GM18498 (cell line): Measurements from ENCODE around the gene CENPP.
"Not testable (repeated sequence)": the region's sequence is repeated elsewhere in the genome, so short reads cannot be mapped to it uniquely, and the experiment has no call there.

Source experiments
- ATAC-seq: cut with Tn5 transposase; IDR thresholded peaks from one replicate; pipeline ENCODE4 v1.9.1; 2021; ENCODE audit warnings: mild to moderate bottlenecking, moderate library complexity; ENCODE audit not compliant: unreplicated experiment

CENPP gene

DNA sequence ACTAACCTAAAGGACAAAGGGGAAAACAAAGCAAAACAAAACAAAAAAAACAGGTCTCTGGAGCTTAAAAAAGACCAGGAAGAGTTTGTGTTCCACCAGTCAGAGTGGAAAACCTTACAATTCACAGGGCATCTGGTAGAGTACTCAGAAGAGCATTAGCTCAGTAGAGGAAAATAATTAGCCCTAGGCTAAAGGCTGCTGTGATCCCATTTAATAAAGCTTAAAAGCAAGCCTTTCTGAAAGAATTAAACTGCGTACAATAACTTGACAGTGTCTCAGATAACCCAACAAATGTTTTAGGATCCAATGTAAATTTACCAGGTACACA is 202.7 kb downstream of the CENPP start:
- no peak for ATAC-seq

DNA sequence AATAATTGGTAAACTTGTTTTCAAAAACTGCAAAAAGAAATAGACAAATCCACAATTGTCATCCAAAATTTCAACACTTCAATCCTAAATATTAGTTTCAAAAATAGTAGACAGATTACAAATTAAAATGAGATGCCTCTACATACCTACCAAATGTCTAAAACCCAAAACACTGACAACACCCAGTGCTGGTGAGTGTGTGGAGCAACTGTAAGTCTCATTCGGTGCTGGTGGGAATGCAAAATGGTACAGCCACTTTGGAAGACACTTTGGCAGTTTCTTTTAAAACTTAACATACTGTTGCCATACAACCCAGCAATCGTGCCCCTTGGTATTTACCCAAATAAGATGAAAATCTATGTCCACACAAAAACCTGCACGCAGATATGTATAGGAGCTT is 203.4 kb downstream of the CENPP start:
- ATAC-seq: no peak

DNA sequence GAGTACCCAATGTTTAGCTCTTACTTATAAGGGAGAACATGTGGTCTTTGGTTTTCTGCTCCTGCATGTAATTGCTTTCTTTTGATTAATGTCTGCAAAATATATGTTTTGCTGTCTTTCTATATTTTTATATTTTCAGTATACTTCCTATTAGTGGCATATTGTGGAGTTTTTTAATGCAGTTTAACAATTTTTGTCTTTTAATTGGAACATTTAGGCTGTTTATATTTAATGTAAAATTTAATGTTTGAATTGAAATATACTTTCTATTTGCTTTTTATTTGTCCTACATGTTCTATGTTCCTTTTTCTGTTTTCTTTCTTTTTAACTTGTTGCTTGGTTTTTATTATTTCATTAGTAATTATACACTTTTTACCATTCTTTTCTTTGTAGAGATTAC is 205.1 kb downstream of the CENPP start:
- no peak for ATAC-seq

DNA sequence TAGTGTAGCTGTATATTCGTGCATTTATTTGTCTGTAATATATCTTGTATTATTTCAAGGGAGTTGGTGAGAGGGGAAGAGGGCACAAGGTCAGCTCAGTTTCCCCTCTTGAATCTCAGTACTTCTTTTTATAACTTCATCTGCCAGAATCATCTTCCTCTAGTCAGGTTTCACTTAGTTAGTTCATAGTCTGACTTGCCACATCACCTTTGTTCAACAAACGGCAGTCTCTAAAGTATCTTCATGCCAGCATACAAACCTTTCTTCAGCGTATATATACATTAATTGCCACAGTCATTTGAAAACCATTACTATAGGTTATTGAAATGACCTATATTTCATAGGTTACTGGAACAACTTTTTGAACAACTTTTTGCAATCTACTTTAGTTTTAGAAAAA is 208.5 kb downstream of the CENPP start:
- ATAC-seq: no peak

DNA sequence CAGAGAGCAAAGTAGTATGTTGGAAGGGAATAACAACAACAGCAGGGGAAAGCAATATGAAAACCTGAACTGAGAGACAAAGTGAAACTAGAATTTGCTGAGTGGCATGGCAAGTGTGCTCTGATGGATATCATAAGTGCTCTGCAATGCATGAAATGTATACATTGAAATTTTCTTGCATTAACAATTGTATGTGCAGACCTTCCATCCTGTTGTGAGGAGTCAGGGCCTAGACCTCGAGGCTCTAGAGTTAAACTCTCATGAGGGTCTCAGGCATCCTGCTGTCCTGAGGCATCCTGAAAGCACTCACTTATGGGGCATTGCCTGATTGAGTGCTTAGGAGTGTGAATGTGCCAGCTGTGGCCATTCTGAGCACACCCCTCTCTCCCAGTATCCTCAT is 208.9 kb downstream of the CENPP start:
- ATAC-seq: peak; percentile 62

DNA sequence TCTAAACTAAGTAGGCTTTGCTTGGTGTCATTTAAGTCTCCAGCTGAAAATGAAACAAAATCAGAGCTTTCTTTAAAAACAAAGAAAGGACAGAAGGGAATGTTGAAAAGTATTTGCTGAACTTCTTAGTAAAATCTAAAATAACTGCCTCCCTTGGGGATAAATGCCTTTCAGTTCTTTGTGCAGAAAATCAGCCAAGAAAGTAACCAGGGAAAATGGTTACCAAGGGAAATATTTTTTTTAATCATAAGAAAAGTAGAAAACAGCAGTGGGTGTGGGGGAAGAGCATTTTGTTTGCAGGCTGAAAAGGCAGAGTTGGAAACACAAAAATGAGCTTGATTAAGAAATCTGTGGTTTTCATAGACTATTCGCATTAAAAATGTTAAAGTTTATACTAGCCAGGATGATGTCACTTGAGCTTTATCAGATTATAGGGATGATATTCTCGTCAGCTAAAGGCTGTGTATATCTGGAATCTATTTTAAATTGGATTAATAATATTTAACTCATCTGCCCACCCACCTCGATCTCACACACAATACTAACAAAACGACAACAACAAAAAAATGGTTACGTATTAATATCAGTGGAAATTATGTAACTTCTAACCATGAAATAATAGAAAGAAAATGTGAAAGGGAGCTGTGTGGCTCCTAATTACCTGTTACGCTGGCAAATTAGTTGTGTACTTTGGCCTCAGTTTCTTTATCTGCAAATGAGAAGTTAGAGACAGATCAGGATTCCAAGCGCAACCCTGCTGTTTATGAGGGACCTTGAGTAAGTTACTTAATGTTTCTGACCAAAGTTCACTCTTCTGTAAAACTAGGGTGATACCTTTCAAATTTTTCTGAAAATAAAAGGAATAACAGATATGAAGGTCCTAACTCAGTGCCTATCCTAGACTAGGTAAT is 210.4 kb downstream of the CENPP start, which contains the start of gene ECM2:
Gene ECM2, minus strand, starts transcription at position 51 of the 911 bp plus-strand sequence. CDS start 13,124 bp downstream, outside the sequence.
- no peak for ATAC-seq

DNA sequence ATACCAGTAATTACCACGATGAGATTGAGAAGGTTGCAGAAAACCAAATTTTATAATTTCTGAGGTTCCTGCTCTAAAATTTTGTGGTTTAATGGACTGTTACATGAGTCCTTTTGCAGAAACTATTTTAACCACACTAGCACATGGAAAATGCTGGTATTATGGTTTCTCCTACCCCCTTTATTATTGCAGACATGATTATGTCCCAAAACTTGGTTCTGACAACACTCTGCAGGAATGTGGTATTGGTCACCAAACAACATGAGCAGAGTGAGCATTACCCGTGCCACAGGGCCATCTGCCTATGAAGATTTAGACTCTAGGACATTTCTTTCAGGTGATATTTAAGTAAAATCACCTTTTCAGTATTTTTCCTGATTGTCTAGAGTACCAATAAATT is 212.8 kb downstream of the CENPP start:
- ATAC-seq: no peak

DNA sequence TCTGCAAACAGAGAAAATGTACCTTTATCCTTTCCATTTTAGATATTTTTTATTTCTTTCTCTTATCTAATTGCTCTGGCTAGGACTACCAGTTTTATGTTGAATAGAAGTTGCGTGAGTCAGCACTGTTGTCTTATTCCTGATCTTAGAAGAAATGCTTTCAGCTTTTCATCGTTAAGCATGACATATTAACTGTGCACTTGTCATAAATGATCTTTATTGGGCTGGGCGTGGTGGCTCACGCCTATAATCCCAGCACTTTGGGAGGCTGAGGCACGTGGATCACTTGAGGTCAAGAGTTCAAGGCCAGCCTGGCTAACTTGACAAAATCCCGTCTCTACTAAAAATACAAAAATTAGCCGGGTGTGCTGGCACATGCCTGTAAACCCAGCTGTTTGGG is 218.2 kb downstream of the CENPP start:
- ATAC-seq: no peak

DNA sequence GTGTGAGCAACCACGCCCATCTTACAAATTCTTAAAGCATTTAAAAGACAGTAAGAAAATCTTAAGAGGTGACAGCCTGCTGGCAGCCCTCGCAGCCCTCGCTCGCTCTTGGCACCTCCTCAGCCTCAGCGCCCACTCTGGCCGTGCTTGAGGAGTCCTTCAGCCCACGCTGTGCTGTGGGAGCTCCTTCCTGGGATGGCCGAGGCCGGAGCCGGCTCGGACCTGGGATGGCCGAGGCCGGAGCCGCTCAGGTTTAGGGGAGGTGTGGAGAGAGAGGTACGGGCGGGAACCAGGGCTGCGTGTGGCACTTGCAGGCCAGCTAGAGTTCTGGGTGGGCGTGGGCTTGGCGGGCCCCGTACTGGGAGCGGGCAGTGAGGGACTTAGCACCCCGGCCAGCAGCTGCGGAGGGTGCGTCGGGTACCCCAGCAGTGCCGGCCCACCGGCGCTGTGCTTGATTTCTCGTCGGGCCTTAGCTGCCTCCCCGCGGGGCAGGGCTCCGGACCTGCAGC is 219.3 kb downstream of the CENPP start:
- ATAC-seq: no peak

DNA sequence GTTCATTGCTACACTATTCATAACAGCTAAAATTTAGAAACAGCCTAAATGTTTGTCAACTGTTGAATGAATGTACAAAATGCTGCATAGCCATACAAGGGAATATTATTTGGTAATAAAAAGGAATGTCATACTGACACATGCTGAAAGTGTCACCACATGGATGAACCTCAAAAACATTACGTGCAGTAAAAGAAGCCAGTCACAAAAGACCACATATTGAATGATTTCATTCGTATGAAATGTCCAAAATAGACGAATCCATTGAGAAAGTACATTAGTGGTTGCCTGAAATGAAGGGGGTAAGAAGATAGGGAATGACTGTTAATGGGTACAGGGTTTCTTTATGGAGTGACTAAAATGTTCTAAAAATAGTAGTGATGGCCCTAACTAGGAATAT is 221.6 kb downstream of the CENPP start:
- ATAC-seq: no peak

DNA sequence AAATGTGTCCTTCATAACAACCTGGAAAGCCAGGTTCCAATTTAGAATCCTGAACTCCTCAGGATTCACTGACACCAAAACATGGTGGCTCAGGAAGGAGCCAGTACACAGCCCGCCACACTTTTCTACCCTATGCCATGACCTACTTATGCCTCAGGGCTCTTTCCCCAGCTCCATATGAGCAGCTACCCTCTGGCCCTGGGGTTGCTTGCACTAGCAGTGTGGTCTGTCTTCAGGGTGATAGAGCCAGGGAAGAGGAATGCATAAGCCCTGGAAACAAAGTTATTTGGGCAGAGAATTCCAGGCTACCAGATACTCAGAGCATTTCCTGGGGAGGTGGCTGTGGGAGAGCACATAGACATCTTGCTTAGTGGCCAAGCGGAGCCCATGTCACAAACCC is 225.0 kb downstream of the CENPP start:
- ATAC-seq: no peak

DNA sequence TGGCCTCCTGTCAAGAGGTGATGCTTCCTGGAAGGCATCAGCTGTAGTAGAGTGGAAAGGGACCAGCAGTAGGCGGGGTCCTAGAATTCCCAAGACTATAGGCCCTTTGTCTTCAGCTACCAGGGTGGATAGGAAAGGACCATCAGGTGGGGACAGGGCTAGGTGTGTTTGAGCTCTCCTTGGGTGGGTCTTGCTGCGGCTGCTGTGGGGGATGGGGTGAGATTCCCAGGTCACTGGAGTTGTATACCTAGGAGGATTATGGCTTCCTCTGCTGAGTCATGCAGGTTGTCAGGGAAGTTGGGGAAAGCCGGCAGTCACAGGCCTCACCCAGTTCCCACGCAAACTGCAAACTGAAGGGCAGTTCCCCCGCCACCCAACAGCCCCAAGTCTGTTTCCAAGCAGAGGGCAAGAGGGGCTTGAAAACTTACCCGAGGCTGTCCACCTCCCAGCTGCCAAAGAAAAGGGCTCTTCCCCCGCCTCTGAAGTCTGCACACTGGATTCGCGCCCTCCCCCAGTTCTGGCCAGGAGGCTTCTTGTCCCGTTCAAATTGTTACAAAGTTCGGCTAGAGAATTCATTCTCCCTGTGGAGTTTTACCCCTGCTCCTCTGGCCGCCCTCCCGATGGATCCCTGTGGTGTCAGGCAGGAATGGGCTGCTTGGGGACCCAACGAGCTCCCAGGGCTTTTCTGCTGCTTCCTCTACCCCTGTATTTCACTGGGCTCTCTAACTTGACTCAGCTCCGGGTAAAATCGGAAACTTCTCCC is 233.0 kb downstream of the CENPP start:
- ATAC-seq: no peak

DNA sequence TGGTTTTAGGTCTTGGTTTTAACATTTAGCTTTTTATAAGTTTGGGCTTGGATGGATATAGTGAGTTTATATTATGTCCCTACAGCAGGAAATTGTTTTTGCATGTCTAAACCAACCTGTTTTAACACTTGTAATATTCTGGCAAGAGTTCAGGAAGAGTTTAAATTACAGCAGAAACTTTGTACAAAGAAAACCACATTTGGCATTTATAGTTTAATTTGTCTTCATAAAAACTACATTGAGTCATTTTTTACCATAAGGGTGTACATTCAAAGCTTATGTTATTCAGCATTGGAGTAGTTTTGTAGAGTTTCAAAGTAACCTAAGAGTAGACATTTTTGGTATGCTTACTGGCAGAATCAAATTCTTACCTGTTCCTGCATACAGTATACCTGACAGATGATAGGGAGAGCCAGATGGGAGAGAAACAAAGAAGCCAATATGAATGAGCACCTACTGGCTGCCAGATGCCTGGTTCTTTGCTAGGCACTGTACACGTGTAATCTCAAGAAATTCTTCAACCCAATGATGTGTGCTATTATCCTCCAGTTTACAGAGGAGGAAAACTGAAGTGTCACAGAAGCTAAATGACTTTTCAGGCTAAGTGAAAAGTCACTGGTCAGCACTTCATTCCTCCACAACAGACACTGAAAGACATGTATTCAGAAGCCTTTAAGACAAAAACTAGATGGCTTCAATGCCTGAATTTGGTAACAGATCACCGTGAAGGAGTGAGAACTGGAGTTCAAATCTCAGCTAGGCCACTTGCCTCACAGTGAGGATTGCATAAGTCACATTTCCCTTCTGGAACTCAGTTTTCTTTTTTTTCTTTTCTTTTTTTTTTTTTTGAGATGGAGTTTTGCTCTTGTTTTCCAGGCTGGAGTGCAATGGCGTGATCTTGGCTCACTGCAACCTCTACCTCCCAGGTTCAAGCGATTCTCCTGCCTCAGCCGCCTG is 235.9 kb downstream of the CENPP start:
- no peak for ATAC-seq

DNA sequence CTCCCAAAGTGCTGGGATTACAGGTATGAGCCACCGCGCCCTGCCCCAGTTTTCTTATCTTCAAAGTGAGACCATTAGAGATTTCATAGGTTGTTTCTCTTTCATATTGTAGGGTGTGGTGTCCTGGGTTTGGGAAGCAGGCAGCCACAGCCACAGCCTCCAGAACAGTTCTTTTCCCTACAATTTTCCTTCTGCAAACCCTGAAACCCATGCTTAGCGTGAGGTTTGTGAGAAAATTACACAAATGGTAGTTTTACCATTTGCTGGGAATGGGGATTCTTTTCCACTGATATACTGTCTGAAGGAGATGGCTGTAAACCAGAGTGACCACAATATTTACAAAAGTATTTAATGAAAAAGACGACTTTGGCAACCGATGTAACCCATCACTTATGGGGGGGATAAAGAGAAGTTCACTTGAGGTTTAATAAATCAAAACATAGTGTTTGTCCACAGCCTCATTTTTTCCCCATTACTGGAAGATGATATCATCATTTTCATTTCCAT is 236.8 kb downstream of the CENPP start:
- no peak for ATAC-seq

DNA sequence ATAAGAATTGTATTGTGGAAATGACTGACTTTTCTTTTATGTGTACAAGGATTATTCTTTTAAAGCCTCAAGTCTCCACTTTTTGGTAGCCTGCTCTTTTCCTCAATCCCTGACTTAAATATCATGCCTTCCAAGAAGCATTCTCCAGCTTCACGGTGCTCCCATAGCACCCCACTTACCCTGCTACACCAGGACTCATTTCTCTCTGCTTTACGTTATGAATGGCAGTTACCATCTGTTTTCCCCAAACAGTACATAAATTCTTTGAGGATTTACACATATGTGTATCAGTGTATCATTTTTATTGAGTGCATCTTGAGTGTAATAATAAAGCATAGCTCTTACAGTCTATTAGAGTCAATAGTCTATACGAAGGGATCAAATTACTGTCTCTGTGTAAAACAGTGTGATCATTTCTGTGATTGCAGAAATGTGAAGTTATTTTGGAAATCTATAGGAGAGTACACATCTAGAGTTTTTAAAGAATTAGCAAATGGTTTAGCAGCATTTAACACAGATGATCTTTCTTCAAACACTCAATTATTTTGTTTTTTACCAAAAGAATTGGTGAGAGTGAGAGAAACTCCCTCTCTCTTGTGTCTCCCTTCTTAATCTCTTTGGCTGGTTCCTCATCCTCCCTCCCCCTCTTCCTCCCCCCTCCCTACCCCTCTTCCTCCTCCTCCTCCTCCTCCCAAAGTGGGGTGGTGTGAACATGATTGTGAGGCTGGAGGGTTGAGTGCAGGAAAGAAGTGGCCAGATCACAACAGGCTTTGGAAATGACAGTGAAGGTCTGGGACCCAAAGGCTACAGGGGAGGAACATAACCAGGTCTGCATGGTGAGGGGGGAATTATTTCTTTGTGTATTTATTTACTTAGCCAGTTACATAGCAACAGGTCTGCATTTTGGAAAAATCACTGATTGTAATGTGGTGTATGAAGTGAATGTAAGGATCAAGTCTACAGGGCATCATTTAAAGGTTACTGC is 237.7 kb downstream of the CENPP start:
- no peak for ATAC-seq

DNA sequence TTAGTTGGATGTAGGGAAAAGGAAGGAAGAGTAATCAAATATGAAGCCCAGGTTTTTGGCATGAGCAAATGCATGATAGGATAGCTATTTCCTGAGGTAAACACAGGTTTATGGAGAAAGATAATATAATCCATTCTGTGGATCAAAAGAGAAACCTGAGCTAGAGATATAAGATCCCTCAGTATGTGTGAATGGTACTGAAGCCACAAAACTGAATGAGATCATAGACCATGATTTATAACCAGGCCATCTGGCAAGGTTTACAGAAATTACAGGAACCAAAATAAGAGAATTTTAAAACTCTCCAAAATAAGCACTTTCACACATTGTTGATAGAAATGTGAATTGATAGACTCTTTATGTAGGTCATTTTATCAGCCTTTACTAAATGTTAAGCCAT is 238.8 kb downstream of the CENPP start:
- ATAC-seq: no peak

DNA sequence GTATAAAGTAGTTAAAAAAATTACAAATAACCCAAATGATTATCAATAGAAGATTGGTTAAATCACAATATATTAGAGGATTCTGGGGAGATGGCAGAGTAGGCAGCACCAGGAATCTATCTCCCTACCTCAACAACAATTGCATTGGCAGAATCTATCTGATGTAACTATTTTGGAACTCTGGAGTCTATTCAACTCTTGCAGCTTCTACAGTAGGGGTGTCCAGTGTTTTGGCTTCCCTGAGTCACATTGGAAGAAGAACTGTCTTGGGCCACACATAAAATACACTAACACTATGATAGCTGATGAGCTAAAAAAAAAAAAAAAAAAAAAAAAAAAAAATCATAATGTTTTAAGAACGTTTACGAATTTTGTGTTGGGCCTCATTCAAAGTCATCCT is 239.2 kb downstream of the CENPP start:
- no peak for ATAC-seq

DNA sequence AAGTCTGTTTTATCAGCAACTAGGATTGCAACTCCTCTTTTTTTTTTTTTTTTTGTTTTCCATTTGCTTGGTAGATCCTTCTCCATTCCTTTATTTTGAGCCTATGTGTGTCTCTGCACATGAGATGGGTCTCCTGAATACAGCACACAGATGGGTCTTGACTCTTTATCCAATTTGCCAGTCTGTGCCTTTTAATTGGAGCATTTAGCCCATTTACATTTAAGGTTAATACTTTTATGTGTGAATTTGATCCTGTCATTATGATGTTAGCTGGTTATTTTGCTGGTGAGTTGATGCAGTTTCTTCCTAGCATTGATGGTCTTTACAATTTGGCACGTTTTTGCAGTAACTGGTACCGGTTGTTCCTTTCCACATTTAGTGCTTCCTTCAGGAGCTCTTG is 246.1 kb downstream of the CENPP start:
- not testable (repeated sequence) for ATAC-seq

DNA sequence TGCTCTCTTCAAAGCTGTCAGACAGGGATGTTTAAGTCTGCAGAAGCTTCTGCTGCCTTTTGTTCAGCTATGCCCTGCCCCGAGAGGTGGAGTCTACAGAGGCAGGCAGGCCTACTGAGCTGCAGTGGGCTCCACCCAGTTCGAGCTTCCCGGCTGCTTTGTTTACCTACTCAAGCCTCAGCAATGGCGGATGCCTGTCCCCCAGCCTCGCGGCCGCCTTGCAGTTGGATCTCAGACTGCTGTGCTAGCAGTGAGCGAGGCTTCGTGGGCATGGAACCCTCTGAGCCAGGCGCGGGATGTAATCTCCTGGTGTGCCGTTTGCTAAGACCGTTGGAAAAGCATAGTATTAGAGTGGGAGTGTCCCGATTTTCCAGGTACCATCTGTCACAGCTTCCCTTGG is 247.9 kb downstream of the CENPP start:
- not testable (repeated sequence) for ATAC-seq
